Naive B cell (primary cell): ENCODE measurements around the gene EPYC. TPM values are rescaled to one million over a fixed set of nuclear protein-coding genes. Genes with fewer than 3 reads are reported as not detected.

Experiments
- ATAC-seq, 2 donors: fragments of 150-1000 bp; cut with Tn5 transposase; 2 replicates each; pipeline ENCODE4 v1.10.0; 2021; ENCODE audit warnings: low read depth in 2 of 2, mild to moderate bottlenecking in 2 of 2, moderate library complexity in 2 of 2
- DNase-seq: peaks from one replicate; pipeline ENCODE4 v3.0.0; 2022
- H3K27ac Mint-ChIP-seq, 6 donors: one replicate each; pipeline ENCODE4 v1.8.0; 2020 to 2022; ENCODE audit warnings: mild to moderate bottlenecking in 6 of 6, mixed read lengths in 6 of 6, moderate library complexity in 5 of 6, inconsistent platforms in 2 of 6
- H3K27me3 Mint-ChIP-seq, 3 donors: one replicate each; pipeline ENCODE4 v1.8.0; 2021 to 2022; ENCODE audit warnings: mixed read lengths in 3 of 3, mild to moderate bottlenecking in 1 of 3
- H3K36me3 Mint-ChIP-seq, 2 donors: one replicate each; pipeline ENCODE4 v1.8.0; 2020 to 2022; ENCODE audit warnings: mixed read lengths in 2 of 2, inconsistent platforms in 1 of 2, mild to moderate bottlenecking in 1 of 2
- H3K4me1 Mint-ChIP-seq, 3 donors: one replicate each; pipeline ENCODE4 v1.8.0; 2020 to 2022; ENCODE audit warnings: mixed read lengths in 3 of 3, inconsistent platforms in 1 of 3, mild to moderate bottlenecking in 1 of 3, moderate library complexity in 1 of 3
- H3K4me3 Mint-ChIP-seq, 8 donors: one replicate each; pipeline ENCODE4 v1.8.0; 2020 to 2022; ENCODE audit warnings: mild to moderate bottlenecking in 8 of 8, mixed read lengths in 8 of 8, moderate library complexity in 8 of 8, inconsistent platforms in 2 of 8
- H3K9me3 Mint-ChIP-seq, 7 donors: one replicate each; pipeline ENCODE4 v1.8.0; 2020 to 2022; ENCODE audit warnings: mixed read lengths in 7 of 7, mild to moderate bottlenecking in 5 of 7, inconsistent platforms in 2 of 7, moderate library complexity in 1 of 7
- polyA plus RNA-seq, 6 donors: library from polyadenylated mRNA; unstranded; fragments of 300-500 nt; fragmentation: Illumina TruSeq; gene quantifications; one replicate each; pipeline ENCODE4 v1.2.3, GENCODE V29; 2021; ENCODE audit warnings: low read depth in 6 of 6

Gene EPYC
- polyA plus RNA-seq, 6 donors from 2014 or later: not detected

DNA sequence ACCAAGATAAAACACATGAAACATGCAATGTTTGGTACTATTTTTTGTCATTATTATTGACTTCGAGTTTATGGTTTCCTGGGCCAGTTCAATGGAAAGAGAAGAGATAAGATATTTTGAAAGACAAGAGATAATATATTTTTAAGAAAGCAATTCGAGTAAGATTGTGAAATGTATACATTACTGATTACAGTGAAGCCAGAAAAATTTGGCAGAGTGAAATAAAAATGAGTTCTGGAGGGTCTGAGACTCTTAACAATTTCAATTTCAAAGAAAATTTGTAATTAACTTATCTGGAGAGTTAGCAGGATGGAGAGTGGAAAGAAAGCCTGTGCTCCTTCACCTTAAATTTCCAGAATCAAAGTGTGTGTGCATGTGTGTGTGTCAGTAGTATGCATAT lies 67.1 kb downstream of the EPYC start:
- Mint-ChIP-seq H3K9me3 (peaks cover 0 to 5% (median 0%) of the 10 kb centered on the region in 7 donors), H3K4me3 (no peak overlapping the region), H3K27ac (no peak overlapping the region), H3K36me3 (no peaks in the 10 kb centered on the region), H3K27me3 (peaks cover 15 to 32% (median 23%) of the 10 kb centered on the region in 3 donors), H3K4me1 (no peaks in the 10 kb centered on the region)
- no peak for ATAC-seq
- no peak for DNase-seq

DNA sequence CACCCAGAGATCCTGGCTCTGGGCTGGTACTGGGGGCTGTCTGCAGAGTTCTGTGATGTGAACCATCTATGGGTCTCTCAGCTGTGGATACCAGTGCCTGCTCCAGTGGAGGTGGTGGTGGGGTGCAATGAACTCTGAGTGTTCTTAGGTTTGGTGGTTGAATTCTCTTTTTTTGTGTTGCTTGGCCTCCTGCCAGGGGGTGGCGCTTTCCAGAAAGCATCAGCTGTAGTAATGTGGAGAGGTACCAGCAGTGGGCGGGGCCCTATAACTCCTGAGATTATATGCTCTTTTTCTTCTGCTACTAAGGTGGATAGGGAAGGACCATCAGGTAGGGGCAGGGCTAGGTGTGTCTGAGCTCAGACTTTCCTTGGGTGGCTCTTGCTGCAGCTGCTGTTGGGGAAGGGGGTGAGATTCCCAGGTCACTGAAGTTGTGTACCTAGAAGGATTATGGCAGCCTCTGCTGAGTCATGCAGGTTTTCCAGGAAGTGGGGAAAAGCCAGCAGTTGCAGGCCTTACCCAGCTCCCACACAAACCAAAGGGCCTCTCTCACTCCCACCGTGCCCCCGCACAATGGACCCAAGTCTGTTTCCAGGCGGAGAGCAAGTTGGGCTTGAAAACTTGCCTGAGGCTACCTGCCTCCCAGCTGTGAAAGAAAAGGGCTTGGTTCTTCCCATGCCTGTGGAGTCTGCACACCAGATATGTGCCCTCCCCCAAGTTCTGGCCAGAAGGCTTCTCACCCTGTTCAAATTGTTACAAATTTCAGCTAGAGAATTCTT lies 68.4 kb downstream of the EPYC start:
- Mint-ChIP-seq H3K9me3 (peaks cover 0 to 9% (median 6%) of the 10 kb centered on the region in 7 donors), H3K27me3 (peaks cover 15 to 32% (median 23%) of the 10 kb centered on the region in 3 donors), H3K36me3 (no peaks in the 10 kb centered on the region), H3K27ac (no peak overlapping the region), H3K4me1 (no peaks in the 10 kb centered on the region), H3K4me3 (no peak overlapping the region)
- no peak for DNase-seq
- no peak for ATAC-seq

DNA sequence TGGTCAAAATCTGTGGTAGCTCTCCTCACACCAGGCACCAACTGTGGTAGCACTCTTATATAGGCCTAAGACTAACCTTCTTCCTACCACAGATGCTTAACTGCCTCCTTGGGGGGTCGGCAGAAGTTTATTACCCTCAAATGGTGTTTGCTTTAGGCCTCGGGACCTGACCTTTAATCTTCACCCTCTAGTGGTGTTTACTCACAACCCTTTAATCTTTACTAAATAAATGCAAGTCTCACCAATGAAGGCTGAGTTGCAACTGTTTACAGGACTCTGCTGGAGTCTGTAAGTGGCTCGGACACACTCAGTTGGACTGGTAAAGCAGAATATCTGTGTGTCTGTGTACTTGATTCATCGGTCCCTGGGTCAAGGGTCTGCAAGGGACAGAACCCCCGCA lies 79.2 kb downstream of the EPYC start:
- no peak overlapping the region for H3K4me3 Mint-ChIP-seq
- ATAC-seq (no peak), DNase-seq (no peak)
- no peaks in the 10 kb centered on the region for H3K4me1 Mint-ChIP-seq
- H3K9me3 Mint-ChIP-seq: peaks cover 11 to 19% (median 12%) of the 10 kb centered on the region in 7 donors
- H3K27me3 Mint-ChIP-seq: peaks cover 0 to 11% (median 9%) of the 10 kb centered on the region in 3 donors
- no peak overlapping the region for H3K27ac Mint-ChIP-seq
- no peaks in the 10 kb centered on the region for H3K36me3 Mint-ChIP-seq

DNA sequence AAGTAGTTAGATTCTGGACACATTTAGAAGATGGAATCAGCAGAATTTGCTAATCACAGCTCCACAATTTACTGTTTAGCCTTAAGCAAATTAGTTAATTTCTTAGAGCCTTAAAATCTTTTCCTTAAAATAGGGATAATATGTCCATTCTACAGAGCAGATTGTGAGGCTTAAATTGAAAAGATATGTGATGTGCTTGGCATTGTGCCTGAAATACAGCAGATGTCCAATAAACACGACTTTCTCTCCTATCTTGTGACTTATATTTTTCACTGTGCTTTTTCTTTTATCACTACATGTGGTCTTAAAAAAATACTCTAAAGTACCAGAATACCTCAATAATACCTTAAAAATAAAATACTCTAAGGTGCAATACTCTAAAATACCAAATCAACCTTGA lies 80.4 kb downstream of the EPYC start:
- Mint-ChIP-seq H3K4me1 (no peaks in the 10 kb centered on the region), H3K4me3 (no peak overlapping the region), H3K27me3 (peaks cover 0 to 11% (median 9%) of the 10 kb centered on the region in 3 donors), H3K27ac (no peak overlapping the region), H3K36me3 (no peaks in the 10 kb centered on the region), H3K9me3 (peaks cover 6 to 14% (median 7%) of the 10 kb centered on the region in 7 donors)
- DNase-seq: no peak
- no peak for ATAC-seq

DNA sequence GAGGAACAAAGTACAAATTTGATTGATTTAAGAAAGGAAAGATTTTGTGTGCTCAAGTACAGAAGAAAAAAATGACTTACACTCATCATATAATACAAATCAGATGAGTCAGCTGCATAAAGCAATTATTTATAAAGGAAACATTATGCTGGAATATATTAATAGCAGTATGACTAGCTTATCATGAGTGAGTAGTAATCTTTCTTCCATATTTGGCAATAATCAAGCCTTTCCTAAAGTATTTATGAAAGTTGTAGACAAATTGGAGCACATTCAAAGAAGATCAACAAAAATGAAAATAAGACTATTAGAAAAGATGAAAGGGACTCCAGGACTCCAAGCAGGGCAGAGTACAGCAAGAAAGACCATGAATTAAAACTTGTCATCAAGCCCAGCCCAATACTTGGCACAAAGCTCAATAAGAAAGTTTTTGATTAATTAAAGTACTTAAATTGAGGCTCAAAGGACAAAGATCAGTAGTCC lies 82.6 kb downstream of the EPYC start:
- Mint-ChIP-seq H3K27ac (no peak overlapping the region), H3K27me3 (peaks cover 0 to 16% (median 9%) of the 10 kb centered on the region in 3 donors), H3K4me1 (no peaks in the 10 kb centered on the region), H3K9me3 (peaks cover 0 to 1% (median 0%) of the 10 kb centered on the region in 7 donors), H3K4me3 (no peak overlapping the region), H3K36me3 (no peaks in the 10 kb centered on the region)
- no peak for DNase-seq
- no peak for ATAC-seq

DNA sequence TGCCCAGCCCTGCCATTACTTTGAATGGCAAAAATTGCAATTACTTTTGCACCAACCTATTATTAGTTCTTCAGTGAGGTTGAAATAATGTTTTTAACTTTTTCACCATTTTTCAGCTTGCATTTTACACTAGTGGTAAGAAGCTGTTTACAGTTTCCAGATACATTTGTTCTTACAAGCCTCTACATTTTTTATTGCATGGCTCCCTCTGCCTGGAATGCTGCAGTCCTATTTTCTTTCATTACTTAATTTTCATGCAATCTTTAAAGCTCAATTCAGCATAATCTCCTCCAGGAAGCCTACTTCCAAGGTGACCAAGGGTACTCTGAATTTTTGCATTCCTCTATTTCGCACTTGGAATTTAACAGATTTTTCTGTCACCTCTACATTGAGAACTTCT lies 83.2 kb downstream of the EPYC start:
- H3K36me3 Mint-ChIP-seq: no peaks in the 10 kb centered on the region
- H3K4me1 Mint-ChIP-seq: no peaks in the 10 kb centered on the region
- ATAC-seq: no peak
- no peak for DNase-seq
- peaks cover 0 to 16% (median 9%) of the 10 kb centered on the region in 3 donors for H3K27me3 Mint-ChIP-seq
- peaks cover 0 to 1% (median 0%) of the 10 kb centered on the region in 7 donors for H3K9me3 Mint-ChIP-seq
- no peak overlapping the region for H3K27ac Mint-ChIP-seq
- H3K4me3 Mint-ChIP-seq: no peak overlapping the region

DNA sequence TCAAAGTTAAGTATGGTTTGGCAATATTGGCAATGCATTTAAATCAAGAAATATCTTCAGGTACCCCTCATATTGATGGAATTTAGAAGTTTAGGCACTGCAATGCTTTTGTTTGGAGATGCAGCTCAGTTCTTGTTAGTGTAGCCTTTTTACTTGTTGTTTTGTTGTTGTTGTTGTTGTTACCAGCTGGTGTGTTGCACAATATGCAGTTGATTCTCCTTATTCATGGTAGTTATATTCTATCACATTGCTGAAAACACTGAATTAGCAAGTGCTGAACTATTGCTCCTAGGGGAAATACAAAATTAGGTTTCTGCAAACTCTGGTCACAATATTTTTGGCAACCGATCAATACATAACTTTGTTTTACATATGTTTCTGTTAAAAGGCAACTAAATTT lies 84.5 kb downstream of the EPYC start:
- H3K4me3 Mint-ChIP-seq: no peak overlapping the region
- peaks cover 0 to 16% (median 9%) of the 10 kb centered on the region in 3 donors for H3K27me3 Mint-ChIP-seq
- no peaks in the 10 kb centered on the region for H3K9me3 Mint-ChIP-seq
- H3K36me3 Mint-ChIP-seq: no peaks in the 10 kb centered on the region
- ATAC-seq: no peak
- H3K4me1 Mint-ChIP-seq: no peaks in the 10 kb centered on the region
- no peak for DNase-seq
- H3K27ac Mint-ChIP-seq: no peak overlapping the region

DNA sequence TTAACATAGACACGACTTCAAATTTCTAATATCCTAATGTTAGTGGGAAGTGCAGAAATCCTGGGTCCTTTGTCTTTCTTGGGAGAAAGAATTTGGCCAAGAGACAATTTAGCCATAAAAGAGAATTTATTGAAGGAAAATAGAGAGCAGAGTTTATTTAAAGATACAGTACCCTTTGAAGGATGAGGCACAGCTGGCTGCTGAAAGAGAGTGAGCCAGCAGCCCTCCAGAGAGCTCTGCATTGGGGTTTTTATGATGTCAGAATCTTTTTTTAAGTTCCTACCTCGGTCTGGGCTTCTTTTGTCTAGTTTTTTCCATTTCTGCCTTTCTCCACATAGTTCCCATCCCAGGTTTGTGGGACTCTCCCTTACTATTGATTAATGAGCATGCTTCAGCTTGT lies 87.3 kb downstream of the EPYC start:
- Mint-ChIP-seq H3K4me1 (no peaks in the 10 kb centered on the region), H3K27ac (no peak overlapping the region), H3K4me3 (no peak overlapping the region), H3K36me3 (no peaks in the 10 kb centered on the region), H3K27me3 (peaks cover 0 to 5% (median 0%) of the 10 kb centered on the region in 3 donors), H3K9me3 (peaks cover 0 to 11% (median 4%) of the 10 kb centered on the region in 7 donors)
- ATAC-seq: no peak
- DNase-seq: no peak

DNA sequence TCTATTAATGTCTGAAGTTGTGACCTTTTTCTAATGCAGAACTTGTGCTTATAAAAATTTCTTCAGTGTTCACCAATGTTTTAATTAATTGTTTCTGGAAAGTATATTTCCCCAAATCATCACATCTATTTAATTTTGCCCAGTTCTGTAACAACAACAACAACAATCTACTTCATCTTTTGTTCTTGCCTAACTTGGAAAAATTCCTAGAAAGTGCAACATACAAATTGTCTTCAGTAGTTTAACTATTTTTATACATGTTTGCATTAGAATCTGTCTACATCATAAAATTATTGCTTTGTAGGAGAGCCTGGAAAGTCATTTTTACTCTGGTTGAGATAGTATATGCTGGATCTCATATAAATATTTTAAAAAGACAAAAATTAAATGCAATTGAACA lies 88.3 kb downstream of the EPYC start:
- no peaks in the 10 kb centered on the region for H3K36me3 Mint-ChIP-seq
- ATAC-seq (no peak), DNase-seq (no peak)
- H3K9me3 Mint-ChIP-seq: peaks cover 0 to 11% (median 4%) of the 10 kb centered on the region in 7 donors
- no peaks in the 10 kb centered on the region for H3K4me1 Mint-ChIP-seq
- peaks cover 0 to 5% (median 4%) of the 10 kb centered on the region in 3 donors for H3K27me3 Mint-ChIP-seq
- no peak overlapping the region for H3K4me3 Mint-ChIP-seq
- no peak overlapping the region for H3K27ac Mint-ChIP-seq

DNA sequence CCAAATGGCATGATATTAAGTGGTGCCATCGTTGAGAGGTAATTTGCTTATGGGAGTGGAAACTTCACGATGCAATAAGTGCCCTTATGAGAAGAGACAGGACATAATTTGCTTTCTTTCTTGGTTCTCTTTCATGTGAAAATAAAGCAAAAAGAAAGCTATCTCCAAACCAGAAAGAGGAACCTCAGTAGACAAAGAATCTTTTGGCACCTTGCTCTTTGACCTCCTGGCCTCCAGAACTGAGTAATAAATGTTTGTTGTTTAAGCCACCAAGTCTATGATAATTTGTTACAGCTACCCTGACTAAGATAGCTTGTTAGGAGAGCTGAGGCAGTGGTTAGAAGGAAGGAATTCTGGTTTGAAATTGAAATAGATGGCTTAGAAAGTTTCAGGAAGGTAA lies 89.4 kb downstream of the EPYC start:
- Mint-ChIP-seq H3K9me3 (peaks cover 0 to 11% (median 4%) of the 10 kb centered on the region in 7 donors), H3K4me3 (no peak overlapping the region), H3K36me3 (no peaks in the 10 kb centered on the region), H3K4me1 (no peaks in the 10 kb centered on the region), H3K27ac (no peak overlapping the region), H3K27me3 (peaks cover 0 to 5% (median 4%) of the 10 kb centered on the region in 3 donors)
- ATAC-seq (no peak), DNase-seq (no peak)

Other genes starting within 250 kb of the EPYC start
- not detected for gene CCER1, start 49.8 kb downstream of the EPYC start, polyA plus RNA-seq
- not detected for gene KERA, start 53.1 kb upstream of the EPYC start, polyA plus RNA-seq
- gene LUM, start 106.5 kb upstream of the EPYC start, polyA plus RNA-seq: not detected
- gene DCN, start 177.8 kb upstream of the EPYC start, polyA plus RNA-seq: not detected